WTC11 (cell line): ENCODE measurements around the gene JUP. TPM values are rescaled to one million over a fixed set of nuclear protein-coding genes. Genes with fewer than 3 reads are reported as not detected.
A peak's percentile ranks its signal among the peaks of the same experiment; 100 is the strongest.

Experiments
- ATAC-seq: fragments of 200-7000 bp; cut with Tn5 transposase; 2 replicates; pipeline ENCODE4 v1.10.0; 2021; ENCODE audit warnings: mild to moderate bottlenecking, moderate library complexity
- CTCF ChIA-PET: fragments of 300-600 bp; sonication (Branson Sonifier 250); formaldehyde crosslinking; loops from one replicate; lab custom pipeline; 2021; ENCODE audit warnings: antibody characterized with exemption; lab: Charles Lee
- POLR2A ChIA-PET: fragments of 350-600 bp; sonication (Branson Sonifier 250); formaldehyde crosslinking; loops from one replicate; lab custom pipeline; 2021; ENCODE audit warnings: antibody characterized with exemption; lab: Charles Lee
- DNase-seq: peaks from one replicate; pipeline ENCODE4 v3.0.0; 2021; ENCODE audit warnings: low spot score
- H3K27ac Mint-ChIP-seq: 2 replicates; pipeline ENCODE4 v1.8.0; 2021; ENCODE audit warnings: mixed read lengths
- H3K27me3 Mint-ChIP-seq: 2 replicates; pipeline ENCODE4 v1.8.0; 2021; ENCODE audit warnings: low read depth, mild to moderate bottlenecking, moderate library complexity, mixed read lengths
- H3K36me3 Mint-ChIP-seq: 2 replicates; pipeline ENCODE4 v1.8.0; 2021; ENCODE audit warnings: mixed read lengths
- H3K4me1 Mint-ChIP-seq: 2 replicates; pipeline ENCODE4 v1.8.0; 2022; ENCODE audit warnings: mixed read lengths
- H3K4me3 Mint-ChIP-seq: 2 replicates; pipeline ENCODE4 v1.8.0; 2021; ENCODE audit warnings: mild to moderate bottlenecking, moderate library complexity, mixed read lengths
- H3K9me3 Mint-ChIP-seq: 2 replicates; pipeline ENCODE4 v1.8.0; 2021; ENCODE audit warnings: mixed read lengths
- CBFB ChIP-seq: sonication (generic); formaldehyde crosslinking; IDR thresholded peaks from 2 replicates; pipeline ENCODE4 v1.8.1; 2022; ENCODE audit warnings: mild to moderate bottlenecking, low read depth, missing genetic modification reagents
- CREB1 ChIP-seq: sonication (generic); formaldehyde crosslinking; IDR thresholded peaks from 2 replicates; pipeline ENCODE4 v1.8.0; 2023; ENCODE audit warnings: mild to moderate bottlenecking, missing genetic modification reagents
- FOXK1 ChIP-seq: sonication (generic); formaldehyde crosslinking; IDR thresholded peaks from 2 replicates; pipeline ENCODE4 v1.8.0; 2022; ENCODE audit warnings: mild to moderate bottlenecking, moderate library complexity, missing genetic modification reagents
- GABPB1 ChIP-seq: sonication (generic); formaldehyde crosslinking; IDR thresholded peaks from 2 replicates; pipeline ENCODE4 v1.8.1; 2023; ENCODE audit warnings: mild to moderate bottlenecking, missing genetic modification reagents
- IRF2 ChIP-seq: sonication (generic); formaldehyde crosslinking; IDR thresholded peaks from 2 replicates; pipeline ENCODE4 v1.8.0; 2022; ENCODE audit warnings: low read depth, missing genetic modification reagents, borderline replicate concordance
- JAZF1 ChIP-seq: fragments of 250-450 bp; sonication (Bioruptor Pico); IDR thresholded peaks from 2 replicates; pipeline ENCODE4 v1.9.0; 2021; ENCODE audit warnings: moderate library complexity, mild to moderate bottlenecking, inconsistent platforms
- MAX ChIP-seq: sonication (generic); formaldehyde crosslinking; IDR thresholded peaks from 2 replicates; pipeline ENCODE4 v1.8.0; 2022; ENCODE audit warnings: mild to moderate bottlenecking, missing genetic modification reagents
- NFE2L1 ChIP-seq: sonication (generic); formaldehyde crosslinking; IDR thresholded peaks from 2 replicates; pipeline ENCODE4 v1.8.1; 2023; ENCODE audit warnings: missing genetic modification reagents
- SMAD4 ChIP-seq: sonication (generic); formaldehyde crosslinking; IDR thresholded peaks from 2 replicates; pipeline ENCODE4 v1.8.0; 2022; ENCODE audit warnings: mild to moderate bottlenecking, missing genetic modification reagents
- SOX15 ChIP-seq: fragments of 250-450 bp; sonication (Bioruptor Pico); IDR thresholded peaks from 2 replicates; pipeline ENCODE4 v1.9.0; 2021; ENCODE audit warnings: mild to moderate bottlenecking
- SP1 ChIP-seq: sonication (generic); formaldehyde crosslinking; conservative IDR thresholded peaks from 2 replicates; pipeline ENCODE4 v1.8.1; 2022; ENCODE audit warnings: missing genetic modification reagents
- ZBTB43 ChIP-seq: sonication (generic); formaldehyde crosslinking; IDR thresholded peaks from 2 replicates; pipeline ENCODE4 v1.8.1; 2023; ENCODE audit warnings: mild to moderate bottlenecking, missing genetic modification reagents
- ZMAT4 ChIP-seq: fragments of 250-450 bp; sonication (Bioruptor Pico); IDR thresholded peaks from 2 replicates; pipeline ENCODE4 v1.9.0; 2021; ENCODE audit warnings: mild to moderate bottlenecking
- ZNF281 ChIP-seq: sonication (generic); formaldehyde crosslinking; IDR thresholded peaks from 2 replicates; pipeline ENCODE4 v1.8.0; 2023; ENCODE audit warnings: mild to moderate bottlenecking, missing genetic modification reagents
- ZNF317 ChIP-seq: sonication (generic); formaldehyde crosslinking; IDR thresholded peaks from 2 replicates; pipeline ENCODE4 v1.8.1; 2023; ENCODE audit warnings: low read depth, mild to moderate bottlenecking, moderate library complexity, missing genetic modification reagents, borderline replicate concordance
- total RNA-seq: library from RNA; stranded (reverse); gene quantifications from 3 replicates; pipeline ENCODE4 v1.2.3, GENCODE V29; 2021

JUP gene
- total RNA-seq, 1 experiment from 2014 or later: 103 TPM

- H3K36me3 Mint-ChIP-seq: no peaks in the 10 kb centered on the region
- DNase-seq: peak; percentile 83
- H3K9me3 Mint-ChIP-seq: no peaks in the 10 kb centered on the region
- TF ChIP-seq FOXK1 (CRISPR knock-in tag) (0 out of 2 replicates have a peak, but pooled peaks have one; percentile 23), ZNF281 (CRISPR knock-in tag) (peak; percentile 89), MAX (peak; percentile 28; the same call in 1 of the 2 replicates), CREB1 (CRISPR knock-in tag) (no peak), GABPB1 (peak; percentile 76), IRF2 (no peak), JAZF1 (CRISPR knock-in tag) (no peak), SMAD4 (0 out of 2 replicates have a peak, but pooled peaks have one; percentile 12), SOX15 (CRISPR knock-in tag) (no peak)
- TF ChIP-seq, all 79 proteins: peak for 5
- no peak overlapping the region for H3K27ac Mint-ChIP-seq
- peak; percentile 85 for ATAC-seq
- H3K4me3 Mint-ChIP-seq: peak overlapping the region; percentile 60
- peaks cover 35% of the 10 kb centered on the region for H3K4me1 Mint-ChIP-seq
- POLR2A ChIA-PET: interaction anchor here (0.5 to 9.9 kb wide), 6 partner anchors 9 to 629 kb away, joined by 3 to 142 read pairs (median 4); partner anchors contain the start of genes CAVIN1 and JUP
- CTCF ChIA-PET: interaction anchor here (0.7 to 10.1 kb wide), 8 partner anchors 8 to 98 kb away, joined by 3 to 252 read pairs (median 4); partner anchors contain the start of genes JUP and KLHL11
- H3K27me3 Mint-ChIP-seq: peaks cover 46% of the 10 kb centered on the region
Observed at GRCh38 chr17:41793784-41794539, 7.5 kb upstream of the JUP start.

- H3K9me3 Mint-ChIP-seq: no peaks in the 10 kb centered on the region
- peaks cover 35% of the 10 kb centered on the region for H3K4me1 Mint-ChIP-seq
- H3K27ac Mint-ChIP-seq: no peak overlapping the region
- no peaks in the 10 kb centered on the region for H3K36me3 Mint-ChIP-seq
- TF ChIP-seq ZBTB43 (CRISPR knock-in tag) (0 out of 2 replicates have a peak, but pooled peaks have one; percentile 46), SP1 (CRISPR knock-in tag) (0 out of 2 replicates have a peak, but pooled peaks have one; percentile 15), ZMAT4 (CRISPR knock-in tag) (no peak), NFE2L1 (CRISPR knock-in tag) (peak; percentile 13; the same call in 1 of the 2 replicates), CBFB (no peak), ZNF317 (no peak)
- DNase-seq: no peak
- CTCF ChIA-PET: interaction anchor here (0.6 to 10.1 kb wide), 6 partner anchors 7 to 97 kb away, joined by 3 to 252 read pairs (median 4); partner anchors contain the start of genes JUP and P3H4
- POLR2A ChIA-PET: interaction anchor here (1.3 to 9.9 kb wide), 4 partner anchors 8 to 630 kb away, joined by 3 to 142 read pairs (median 3); partner anchors contain the start of genes CAVIN1 and JUP
- H3K27me3 Mint-ChIP-seq: peaks cover 46% of the 10 kb centered on the region
- peak overlapping the region; percentile 60 for H3K4me3 Mint-ChIP-seq
- peak; percentile 21 for ATAC-seq
Observed at GRCh38 chr17:41792845-41793783, 6.6 kb upstream of the JUP start.
